NCI-H524 (cell line): ENCODE measurements around the gene CDC27.
A peak's percentile ranks its signal among the peaks of the same experiment; 100 is the strongest.
"Not testable (repeated sequence)": the region's sequence is repeated elsewhere in the genome, so short reads cannot be mapped to it uniquely, and the experiment has no call there.

Experiments used
- DNase-seq, 2 experiments: peaks; one replicate each; lab custom pipeline; 2025; lab: John Stamatoyannopoulos, UW

CDC27 gene

DNA sequence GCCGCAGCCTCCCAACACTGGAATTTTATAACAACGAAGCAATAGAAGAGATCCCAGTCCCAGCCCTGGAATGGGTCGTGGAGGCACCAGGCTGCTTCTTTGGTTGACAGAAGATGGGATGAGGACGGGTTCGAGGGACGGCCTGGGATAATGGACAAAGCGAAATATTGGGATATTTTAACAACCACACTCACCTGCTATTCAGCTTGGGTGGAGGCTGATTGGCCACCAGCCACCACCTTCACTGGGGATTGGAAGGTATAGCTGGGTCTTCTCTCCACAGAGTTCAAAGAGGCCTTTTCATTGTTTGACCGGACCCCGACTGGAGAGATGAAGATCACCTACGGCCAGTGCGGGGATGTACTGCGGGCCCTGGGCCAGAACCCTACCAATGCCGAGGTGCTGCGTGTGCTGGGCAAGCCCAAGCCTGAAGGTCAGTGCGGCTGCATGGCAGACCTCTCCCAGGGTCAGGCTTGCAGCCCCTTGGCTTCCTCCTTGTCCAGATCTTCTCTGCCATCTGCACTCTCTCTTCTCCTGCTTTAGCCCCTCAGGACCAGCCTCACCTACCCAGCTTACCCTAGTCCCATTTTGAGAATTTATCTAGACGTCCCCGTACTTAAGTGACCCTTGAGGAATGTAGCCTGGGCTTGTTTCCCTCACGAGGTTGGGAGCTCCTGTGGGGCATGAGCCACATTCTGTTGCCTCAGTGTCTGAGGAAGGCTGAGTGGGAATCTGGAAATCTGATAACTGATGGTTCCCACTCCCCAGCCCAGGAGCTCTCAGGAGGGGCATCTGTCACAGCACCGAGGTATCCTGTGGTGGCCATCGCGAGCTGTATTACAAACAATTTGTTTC, 30.8 kb upstream of the CDC27 start:
- no peak for DNase-seq

DNA sequence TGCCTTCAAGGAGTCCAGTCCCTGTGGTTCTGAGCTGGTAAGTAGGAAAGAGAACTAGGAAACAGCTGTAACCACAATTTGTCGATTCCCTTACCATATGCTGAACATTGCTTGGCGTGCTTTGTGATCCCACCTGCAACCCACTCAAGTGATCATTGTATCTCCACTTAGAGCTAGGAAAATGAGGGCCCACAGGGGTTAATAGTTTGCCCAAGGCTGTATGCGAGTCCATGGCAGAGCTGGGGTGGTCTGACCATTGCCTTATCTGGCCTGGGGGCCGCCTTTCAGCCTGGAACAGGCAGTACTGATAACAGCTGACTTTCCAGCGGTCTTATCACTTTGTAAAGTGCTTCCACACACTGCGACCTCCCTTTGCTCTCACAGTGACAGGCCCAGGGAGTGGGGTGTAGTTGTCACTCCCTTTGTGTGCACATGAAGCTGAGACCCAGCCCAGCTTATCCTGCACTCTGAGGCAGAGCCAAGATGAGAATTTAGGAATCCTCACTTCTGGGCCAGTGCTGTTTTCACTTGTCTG, 29.9 kb upstream of the CDC27 start:
- DNase-seq, result peak; percentile 21 to 64

DNA sequence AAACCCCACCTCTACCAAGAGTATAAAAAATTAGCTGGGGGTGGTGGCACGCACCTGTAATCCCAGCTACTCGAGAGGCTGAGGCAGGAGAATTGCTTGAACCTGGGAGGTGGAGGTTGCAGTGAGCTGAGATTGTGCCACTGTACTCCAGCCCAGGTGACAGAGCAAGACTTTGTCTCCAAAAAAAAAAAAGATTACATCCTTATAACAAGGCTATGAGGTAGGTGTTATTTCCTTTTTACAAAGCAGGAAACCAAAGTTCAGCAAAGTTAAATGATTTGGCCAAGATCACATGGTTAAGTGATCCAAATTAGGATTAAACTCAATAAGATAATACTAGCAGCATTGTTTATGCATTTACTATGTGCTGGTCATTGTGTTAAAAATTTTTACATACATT, 28.2 kb upstream of the CDC27 start:
- not testable (repeated sequence) for DNase-seq

DNA sequence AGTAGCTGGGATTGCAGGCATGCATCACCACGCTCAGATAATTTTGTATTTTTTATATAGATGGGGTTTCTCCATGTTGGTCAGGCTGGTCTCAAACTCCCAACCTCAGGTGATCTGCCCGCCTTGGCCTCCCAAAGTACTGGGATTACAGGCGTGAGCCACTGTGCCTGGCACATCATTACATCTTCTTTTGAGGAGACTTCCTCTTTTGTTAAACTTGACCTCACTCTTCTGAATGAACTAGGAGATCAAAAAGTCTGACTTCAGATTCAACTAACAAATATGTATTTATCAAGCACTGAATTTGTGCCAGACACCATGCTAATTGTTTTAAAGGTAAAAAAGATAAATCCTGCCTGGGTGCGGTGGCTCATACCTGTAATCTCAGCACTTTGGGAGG, 27.7 kb upstream of the CDC27 start:
- not testable (repeated sequence) for DNase-seq

DNA sequence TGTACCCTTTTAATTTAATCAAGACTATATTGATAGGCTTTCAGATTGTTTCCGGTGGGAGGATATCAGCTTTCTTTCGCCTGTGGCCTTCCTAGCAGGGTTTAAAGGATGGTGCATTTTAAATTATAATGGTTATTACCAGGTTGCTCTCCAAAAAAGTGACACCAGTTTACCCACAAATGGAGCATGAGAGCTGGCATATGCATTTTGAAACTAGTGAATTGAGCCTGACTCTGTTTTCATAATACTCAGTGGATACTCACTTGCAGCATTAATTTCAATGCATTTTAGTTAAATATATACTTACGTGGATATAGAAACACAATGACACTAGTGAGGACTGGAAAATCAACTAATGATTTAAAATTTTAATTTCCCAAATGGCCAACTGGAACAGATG, 25.8 kb upstream of the CDC27 start:
- no peak for DNase-seq

DNA sequence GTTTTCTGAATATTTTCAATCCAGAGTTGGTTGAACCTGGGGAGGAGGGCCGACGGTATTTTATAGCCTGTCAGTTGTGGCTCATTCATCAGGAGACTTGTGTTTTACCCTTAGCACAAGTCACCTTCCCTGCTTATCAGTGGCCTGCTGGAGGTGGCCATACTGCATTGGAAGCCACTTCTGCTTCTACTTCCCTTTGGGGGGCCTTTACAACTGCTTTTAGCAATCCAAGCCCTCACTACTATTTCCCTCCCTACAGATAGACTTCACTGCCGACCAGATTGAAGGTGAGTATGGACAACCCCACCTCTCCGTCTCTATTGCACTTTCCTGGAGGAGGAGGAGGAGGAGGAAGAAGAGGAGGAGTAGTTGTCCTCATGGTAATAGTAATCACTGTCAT, 24.4 kb upstream of the CDC27 start:
- no peak for DNase-seq

DNA sequence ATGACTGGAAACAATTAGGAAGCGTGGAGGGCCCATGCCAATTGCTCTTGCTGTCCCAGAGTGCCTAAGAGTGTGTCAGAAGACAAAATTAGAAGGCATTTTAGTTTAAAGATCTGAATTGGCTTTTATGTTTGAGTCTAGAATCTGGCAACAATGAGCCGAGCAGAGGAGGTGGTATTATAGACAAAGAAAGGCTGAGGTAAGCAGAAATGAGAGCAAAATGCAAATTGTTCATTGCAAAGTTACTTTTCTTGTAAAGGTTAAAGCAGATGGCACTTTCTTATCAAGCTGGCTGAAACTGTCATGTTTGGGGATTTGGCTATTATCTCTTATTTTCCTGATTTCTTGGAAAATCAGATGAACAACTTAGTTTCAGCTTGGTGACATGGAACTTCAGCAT, 23.4 kb upstream of the CDC27 start:
- no peak for DNase-seq

DNA sequence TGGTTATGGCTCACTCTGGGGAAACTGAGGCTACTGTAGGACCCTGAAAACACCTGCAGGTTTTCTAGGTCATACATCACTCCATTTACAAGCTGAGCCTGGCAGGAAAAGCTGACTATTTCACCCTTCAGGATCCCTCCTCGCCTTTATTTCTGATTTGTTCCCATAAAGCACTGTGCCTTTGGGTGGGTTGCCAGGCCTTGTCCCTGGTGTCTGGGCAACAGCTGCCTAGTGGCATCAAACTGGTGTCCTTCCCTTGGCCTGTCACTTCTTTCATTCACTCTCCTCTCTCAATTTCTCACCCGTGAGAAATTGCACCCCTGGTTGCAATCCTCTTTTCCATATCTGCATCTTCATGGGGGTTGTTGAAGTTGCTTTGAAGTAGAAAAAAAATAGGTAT, 21.7 kb upstream of the CDC27 start:
- DNase-seq, result no peak

DNA sequence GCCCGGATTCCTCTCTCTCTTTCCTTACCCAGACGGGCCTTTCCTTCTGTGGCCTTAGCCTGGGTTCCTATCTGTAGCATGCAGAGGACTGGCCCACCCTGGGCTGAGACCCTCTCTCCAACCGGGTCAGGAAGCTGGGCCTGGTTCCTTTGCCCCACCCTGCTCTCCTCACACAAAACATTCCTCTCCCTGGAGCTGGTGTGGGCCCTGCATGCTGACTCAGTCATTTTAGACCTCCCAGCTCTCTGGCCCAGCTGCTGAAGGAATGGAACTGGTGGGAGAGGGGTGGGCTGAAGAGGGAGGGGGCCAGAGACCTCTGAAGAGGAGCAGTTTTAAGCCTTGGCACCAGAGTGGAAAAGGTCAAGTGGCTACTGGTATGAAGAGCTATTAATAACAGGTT, 21.0 kb upstream of the CDC27 start:
- no peak for DNase-seq

DNA sequence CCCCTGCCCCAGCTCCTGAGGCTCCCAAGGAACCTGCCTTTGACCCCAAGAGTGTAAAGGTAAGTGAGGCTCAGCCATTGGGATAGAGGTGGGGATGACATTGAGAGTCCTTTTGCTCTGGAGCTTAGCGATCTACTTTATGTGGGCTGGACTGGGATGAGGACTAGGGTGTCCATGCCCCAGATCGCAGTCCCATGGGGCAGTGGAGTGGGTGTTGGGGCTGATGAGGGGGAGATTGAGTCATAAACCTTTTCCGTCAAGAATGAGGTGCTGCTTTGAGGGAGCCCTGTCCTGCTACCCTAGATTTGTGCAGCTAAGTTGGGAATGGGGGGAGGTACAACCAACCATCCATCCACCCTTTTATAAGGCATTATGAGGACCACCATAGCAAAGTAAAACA, 20.4 kb upstream of the CDC27 start:
- no peak for DNase-seq

DNA sequence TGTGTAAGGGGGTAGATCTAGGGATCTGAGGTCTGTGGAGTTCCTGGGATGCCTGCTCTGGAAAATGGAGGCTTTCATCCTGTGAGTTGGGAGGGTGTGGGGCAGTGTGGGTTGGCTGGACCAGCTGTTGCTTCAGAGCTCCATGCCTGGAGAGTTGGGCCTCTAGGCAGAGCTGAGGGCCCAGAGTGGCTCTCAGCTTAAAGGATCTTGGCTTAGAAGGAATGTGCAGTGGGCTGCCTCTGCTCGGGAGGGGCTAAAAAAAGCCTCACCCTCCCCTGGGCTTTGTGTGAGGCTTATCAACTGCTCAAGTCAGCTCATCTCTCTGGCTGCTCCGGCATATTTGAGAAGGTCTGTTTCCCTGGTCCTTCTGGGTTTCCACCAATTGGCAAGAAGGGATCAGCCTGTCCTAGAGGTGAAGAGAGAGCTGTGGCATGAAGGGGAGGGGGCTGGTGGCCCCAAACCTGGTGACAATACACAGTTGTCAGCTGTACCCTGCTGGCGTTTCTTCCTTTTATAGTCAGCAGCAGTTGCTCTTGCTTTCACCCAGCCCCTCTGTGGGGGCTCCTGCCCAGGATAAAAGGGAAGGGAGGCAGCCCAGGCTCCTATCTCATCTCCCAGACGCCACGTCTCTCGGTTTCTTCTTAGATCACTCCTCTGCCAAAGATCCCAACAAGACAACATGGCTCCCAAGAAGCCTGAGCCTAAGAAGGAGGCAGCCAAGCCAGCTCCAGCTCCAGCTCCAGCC, 19.8 kb upstream of the CDC27 start, which contains the start of gene MYL4:
Gene MYL4 (plus strand): TSS at position 605 of the 745 bp plus-strand sequence. CDS start 75 bp downstream, at position 680.
- peak in 1 of 2 experiments; percentile 49 for DNase-seq

DNA sequence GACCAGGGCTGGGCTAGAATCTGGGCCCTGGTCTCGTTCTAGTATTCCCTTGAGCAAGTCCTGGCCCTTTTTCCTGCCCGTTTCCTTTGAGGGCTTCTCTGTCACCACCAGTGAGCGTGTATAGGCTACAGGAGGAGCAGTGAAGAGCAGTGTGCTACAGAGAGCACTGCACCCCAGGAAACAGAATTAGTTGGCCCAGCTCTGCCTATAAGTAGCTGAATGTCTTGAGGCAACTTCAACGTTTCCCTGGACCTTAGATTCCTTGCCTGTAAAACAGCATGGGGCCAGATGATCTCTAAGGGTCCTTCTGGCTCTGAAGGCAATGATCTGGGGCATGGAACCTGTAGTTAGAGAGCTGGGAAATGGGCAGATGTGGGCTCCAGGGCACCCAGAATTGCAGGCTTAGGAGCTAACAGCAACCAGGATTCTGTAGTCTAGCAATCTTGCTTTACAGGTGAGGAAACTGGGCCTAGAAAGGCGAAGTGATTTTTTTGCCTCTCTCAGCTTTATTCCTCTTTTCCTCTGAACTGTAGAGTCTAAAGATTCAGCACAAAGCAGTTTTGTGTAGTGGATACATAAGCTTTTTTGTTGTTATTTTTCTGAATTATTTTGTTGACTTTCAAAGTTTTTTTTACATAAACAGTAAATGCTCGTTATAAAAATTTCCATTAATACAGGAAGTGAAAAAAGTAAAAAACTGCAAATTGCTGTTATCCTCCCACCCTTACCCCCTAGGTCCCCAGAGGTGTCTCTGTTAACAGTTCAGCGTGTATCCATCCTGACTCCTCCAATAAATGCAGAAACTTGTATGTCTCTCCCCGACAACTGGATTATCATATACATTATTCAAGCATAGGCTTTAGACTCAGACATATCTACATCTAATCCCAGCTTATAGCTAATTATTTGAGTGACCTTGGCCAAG, 18.3 kb upstream of the CDC27 start:
- no peak for DNase-seq

DNA sequence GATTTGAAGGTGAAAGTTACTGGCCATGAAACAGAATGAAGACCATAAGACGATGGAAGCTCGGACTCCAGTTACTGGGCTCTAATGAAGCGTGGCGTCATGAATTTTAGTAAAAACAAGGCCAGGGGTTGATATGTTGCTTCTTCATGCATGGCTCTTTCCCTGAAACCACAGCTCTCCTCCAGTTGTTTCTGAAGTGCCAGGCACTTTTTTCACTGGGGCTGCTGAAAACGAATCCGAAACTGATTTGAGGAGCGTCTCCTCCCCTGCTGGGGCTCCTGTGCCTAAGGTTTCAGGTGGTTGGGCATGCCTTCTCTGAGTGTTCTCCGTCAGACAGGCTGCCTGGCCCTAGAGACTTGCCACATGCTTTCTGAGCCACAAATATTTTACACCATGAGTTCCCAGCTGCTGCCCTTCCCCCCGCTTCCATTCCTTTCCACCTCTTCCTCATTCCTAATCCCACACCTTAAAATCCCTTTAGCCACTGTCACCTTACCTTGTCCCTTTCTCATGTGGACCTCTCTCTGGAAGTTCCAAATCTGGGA, 16.4 kb upstream of the CDC27 start:
- DNase-seq, result no peak

DNA sequence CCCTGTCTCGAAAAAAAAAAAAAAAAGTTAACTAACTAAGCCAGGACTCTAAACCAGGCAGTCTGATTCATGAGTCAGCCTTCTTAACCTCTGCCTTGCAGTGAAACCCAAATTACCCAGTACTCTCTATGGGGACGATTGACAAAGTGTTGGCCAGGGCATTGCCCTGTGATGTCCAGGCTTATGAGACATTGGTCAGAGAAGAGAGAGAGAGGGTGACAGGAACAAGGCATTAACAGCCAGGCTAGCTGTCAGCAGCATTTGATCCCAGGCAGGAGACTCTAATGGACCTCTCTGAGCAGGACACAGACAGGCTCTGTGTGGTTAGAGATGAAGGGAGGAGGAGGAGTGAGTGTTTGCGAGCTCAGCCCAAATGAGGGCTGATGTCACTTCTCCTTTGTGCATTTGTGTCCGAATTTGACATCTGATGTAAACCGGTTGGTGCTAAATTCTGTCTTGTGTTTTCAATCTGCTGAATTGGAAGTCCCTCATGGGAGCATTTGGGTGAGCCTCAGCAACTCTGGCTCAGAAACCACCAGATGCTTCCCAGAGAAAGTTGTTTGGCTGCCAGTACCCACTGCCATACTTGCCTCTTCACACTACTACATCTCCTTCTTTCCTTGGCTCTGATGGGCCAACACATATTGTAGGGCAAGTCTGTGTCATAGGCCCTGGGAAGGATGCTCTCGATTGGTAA, 15.8 kb upstream of the CDC27 start:
- no peak for DNase-seq

DNA sequence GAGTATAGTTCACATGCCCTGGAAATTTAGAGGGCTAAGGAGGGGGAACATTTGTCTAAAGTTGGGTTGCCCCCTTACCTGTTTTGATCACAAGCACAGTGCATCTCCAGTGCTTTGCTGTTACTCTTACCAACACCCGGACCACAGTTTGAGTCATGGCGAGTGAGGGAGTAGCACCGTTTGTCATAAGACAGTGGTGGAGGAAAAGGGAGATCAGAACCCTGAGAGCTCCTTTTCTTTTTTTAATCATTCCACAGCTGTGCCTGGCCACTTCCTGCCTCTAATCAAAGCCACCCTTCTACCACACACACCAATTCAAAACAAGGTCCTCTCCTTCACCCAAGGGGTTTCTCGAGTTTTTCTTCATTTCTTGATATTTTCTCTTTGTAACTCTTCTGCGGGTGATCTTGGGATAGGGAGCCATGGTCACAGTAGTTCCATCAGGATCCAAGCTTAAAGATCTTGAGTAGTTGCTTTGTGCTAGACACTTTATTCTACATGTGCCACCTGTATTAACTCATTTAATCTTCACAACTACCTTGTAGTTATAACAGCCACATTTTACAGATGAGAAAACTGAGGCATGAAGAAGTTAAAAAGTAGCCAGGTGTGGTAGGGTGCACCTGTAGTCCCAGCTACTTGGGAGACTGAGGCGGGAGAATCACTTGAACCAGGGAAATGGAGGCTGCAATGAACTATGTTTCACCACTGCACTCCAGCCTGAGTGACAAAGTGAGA, 15.1 kb upstream of the CDC27 start:
- DNase-seq, result no peak

DNA sequence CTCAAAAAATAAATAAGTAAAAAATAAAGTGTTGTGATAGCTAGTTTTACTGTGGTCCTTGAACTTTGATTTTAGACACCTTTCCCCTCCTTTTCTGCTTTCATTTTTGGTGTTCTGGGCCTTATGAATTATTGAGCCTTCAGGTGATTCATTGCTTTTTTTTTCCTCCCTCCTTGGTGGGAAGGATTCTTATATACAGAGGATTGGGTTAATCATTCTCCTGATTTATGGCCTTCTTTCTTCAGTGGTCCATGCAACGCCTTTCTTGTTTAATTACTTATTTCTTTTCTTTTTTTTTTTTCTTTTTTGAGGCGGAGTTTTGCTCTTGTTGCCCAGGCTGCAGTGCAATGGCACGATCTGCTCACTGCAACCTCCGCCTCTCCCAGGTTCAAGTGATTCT, 12.1 kb upstream of the CDC27 start:
- no peak for DNase-seq

DNA sequence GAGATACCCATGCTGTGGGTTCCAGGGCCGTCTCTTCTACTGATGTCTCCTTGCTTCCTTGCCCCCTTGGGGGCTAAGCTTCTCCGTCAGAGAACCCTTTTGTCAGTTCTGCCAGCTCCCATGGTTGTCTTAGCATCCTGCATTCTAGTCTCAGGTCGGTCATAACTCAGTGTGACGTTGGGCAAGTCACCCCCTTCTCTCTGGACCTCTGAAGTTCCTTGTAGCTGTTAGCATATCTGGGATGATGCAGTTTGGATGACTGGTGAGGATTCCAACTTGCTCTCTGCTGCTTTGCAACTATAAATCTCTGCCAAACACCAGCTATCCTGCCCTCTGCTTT, 11.2 kb upstream of the CDC27 start:
- DNase-seq, result no peak

DNA sequence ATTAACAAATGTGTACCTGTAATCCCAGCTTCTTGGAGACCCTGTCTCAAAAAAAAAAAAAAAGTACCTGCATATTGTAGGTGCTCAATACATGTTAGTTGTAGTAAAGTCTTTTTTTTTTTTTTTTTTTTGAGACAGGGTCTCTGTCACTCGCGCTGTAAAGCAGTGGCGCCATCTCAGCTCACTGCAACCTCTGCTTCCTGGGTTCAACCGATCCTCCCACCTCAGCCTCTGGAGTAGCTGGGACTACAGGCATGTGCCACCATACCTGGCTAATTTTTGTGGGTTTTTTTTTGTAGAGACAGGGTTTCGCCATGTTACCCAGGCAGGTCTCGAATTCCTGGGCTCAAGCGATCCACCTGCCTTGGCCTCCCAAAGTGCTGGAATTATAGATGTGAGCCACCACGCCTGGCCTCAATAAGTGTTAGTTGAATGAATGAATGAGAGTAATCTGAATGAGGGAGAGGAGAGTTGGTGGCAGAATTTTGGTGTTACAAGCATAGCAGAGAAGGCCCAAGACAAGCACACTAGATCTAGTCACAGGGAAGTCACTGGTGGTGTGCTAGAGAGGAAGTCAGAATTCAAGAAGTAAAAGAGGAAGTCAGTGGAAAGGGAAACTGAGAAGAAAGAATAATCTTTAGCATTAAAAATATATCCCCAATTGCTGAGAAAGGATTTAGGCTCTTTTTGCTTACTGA, 10.7 kb upstream of the CDC27 start:
- DNase-seq, result no peak

DNA sequence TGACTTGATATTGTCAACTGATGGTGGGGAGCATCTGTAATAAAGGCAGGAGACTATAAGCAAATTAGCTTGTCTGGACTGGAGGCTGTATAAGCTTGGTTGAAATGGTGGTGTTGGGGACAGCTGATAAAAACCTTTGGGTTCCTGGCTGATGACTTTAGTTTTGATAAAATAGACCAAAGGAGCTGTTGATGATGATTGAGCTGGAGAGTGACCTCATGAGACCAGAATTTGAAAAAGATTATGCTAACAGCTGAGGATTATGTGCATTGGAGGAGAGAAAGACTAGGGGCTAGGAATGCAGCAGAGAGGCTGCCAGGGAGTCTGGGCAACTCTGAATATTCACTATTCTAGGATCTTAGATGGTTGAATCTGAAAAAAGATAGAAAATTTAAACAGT, 8.7 kb upstream of the CDC27 start:
- DNase-seq, result no peak
